ENCODE data around the gene JCAD. TPM values are rescaled to one million over a fixed set of nuclear protein-coding genes. Genes with fewer than 3 reads are reported as not detected.

Gene JCAD
- total and polyA plus RNA-seq, 9 of the 15 experiments (the other 6 are each of a cell fraction or from before 2014, with no cell fraction given), result not detected

- no peak overlapping the region for H3K4me2 ChIP-seq (ENCODE audit: insufficient read depth, low read length)
- H3K9me3 ChIP-seq (replicated peaks; ENCODE audit: control insufficient read depth, insufficient read depth, low read depth, low read length), result no peaks in the 10 kb centered on the region
- intact Hi-C loops (cut with micrococcal nuclease), result no loop called here
- no peak overlapping the region for H3K9ac ChIP-seq (ENCODE audit: insufficient read depth in 1 of 2, low read depth in 2 of 2, low read length in 2 of 2)
- no peaks in the 10 kb centered on the region for H3K9me1 ChIP-seq (ENCODE audit: control insufficient read depth, insufficient read depth, low read length)
- ATAC-seq (no peak), DNase-seq (ENCODE audit: extremely low read depth in 1 of 4, low spot score in 3 of 4) (no peak), FAIRE-seq (no peak)
- H3K36me3 ChIP-seq (ENCODE audit: control insufficient read depth, insufficient read depth, low read length), result no peaks in the 10 kb centered on the region
- ChIA-PET CTCF (ENCODE audit: low intra/inter-chr PET ratio) (no interaction called here), POLR2A (interaction anchor here (0.6 kb wide), 1 partner anchor 139 kb away, joined by 3 read pairs; no protein-coding TSS in a partner anchor)
- H3K27me3 ChIP-seq (ENCODE audit: control insufficient read depth in 2 of 2, insufficient read depth in 2 of 2, low read length in 2 of 2), result no peaks in the 10 kb centered on the region; a peak in 1 of 5 replicates
- BruUV-seq (replicated peaks), result no TSS peak
- H3K79me2 ChIP-seq (ENCODE audit: control insufficient read depth, insufficient read depth, low read length), result no peaks in the 10 kb centered on the region
- in situ Hi-C loops (cut with MboI), result no loop called here
- no peak overlapping the region for H3K4me3 ChIP-seq
- H4K20me1 ChIP-seq (replicated peaks; ENCODE audit: control insufficient read depth, insufficient read depth, low read length), result no peaks in the 10 kb centered on the region; the same call in 1 of the 2 replicates
- 0% methylated on average over 5 of the region's 6 CpGs for WGBS (ENCODE audit: insufficient coverage, low coverage, missing lambda C conversion rate)
- H2AFZ ChIP-seq (ENCODE audit: low read depth, low read length), result no peak overlapping the region
- H3K27ac ChIP-seq (ENCODE audit: extremely low read depth, low read depth, low read length), result no peak overlapping the region
- no peaks in the 10 kb centered on the region for H3K4me1 ChIP-seq (replicated peaks in 1 of 2; ENCODE audit: control insufficient read depth in 2 of 2, insufficient read depth in 2 of 2, low read length in 2 of 2)
- TF ChIP-seq ZNF197 (CRISPR knock-in tag; IDR thresholded peaks at IDR 0.05; ENCODE audit: low read depth) (no peak), THRA (IDR thresholded peaks at IDR 0.05) (no peak), SLC30A9 (CRISPR knock-in tag; IDR thresholded peaks at IDR 0.05) (no peak), ZNF316 (IDR thresholded peaks at IDR 0.05) (no peak), CXXC5 (CRISPR knock-in tag; IDR thresholded peaks at IDR 0.05) (no peak), FOXO4 (CRISPR knock-in tag; IDR thresholded peaks at IDR 0.05) (no peak), PHB2 (IDR thresholded peaks at IDR 0.05; ENCODE audit: low read depth) (no peak), ZBED1 (IDR thresholded peaks at IDR 0.05) (no peak), XRCC5 (IDR thresholded peaks at IDR 0.05; ENCODE audit: low read depth, low read length) (no peak), MNT (conservative IDR thresholded peaks at IDR 0.05) (no peak), EP300 (IDR thresholded peaks at IDR 0.05; ENCODE audit: low read length) (no peak), E4F1 (CRISPR knock-in tag; IDR thresholded peaks at IDR 0.05; ENCODE audit: borderline replicate concordance) (no peak), ZC3H4 (CRISPR knock-in tag; IDR thresholded peaks at IDR 0.05; ENCODE audit: borderline replicate concordance) (no peak), RBM22 (IDR thresholded peaks at IDR 0.05; ENCODE audit: low read depth, low read length, poor library complexity, severe bottlenecking) (no peak), KLF16 (IDR thresholded peaks at IDR 0.05) (no peak), CAMTA2 (CRISPR knock-in tag; conservative IDR thresholded peaks at IDR 0.05) (no peak), RBM17 (IDR thresholded peaks at IDR 0.05; ENCODE audit: borderline replicate concordance, low read depth, low read length) (no peak)
Observed at GRCh38 chr10:29970012-29970396, 89.4 kb downstream of the JCAD start.

Data from K562 (cell line).